Astrocyte of the spinal cord (primary cell): ENCODE results near the gene SOX5.

ENCODE experiments used
- DNase-seq: peaks from one replicate; pipeline ENCODE4 v3.0.0; 2011; ENCODE audit warnings: low read depth, low spot score
- H3K4me3 ChIP-seq: 2 replicates; pipeline ENCODE4 v1.5.1; 2011; ENCODE audit warnings: low read depth, mild to moderate bottlenecking, low read length, moderate library complexity
- CTCF ChIP-seq: IDR thresholded peaks from 2 replicates; pipeline ENCODE4 v1.5.1; 2012; ENCODE audit warnings: low read depth, mild to moderate bottlenecking, low read length, inconsistent platforms
- in situ Hi-C: cut with HindIII; loops from 2 replicates; pipeline ENCODE4 v1.10.0; 2017; ENCODE audit warnings: low sequenced_read_pairs

The SOX5 gene

GRCh38 chr12:23618718-23619117, 330.8 kb downstream of the SOX5 start:
- TF ChIP-seq CTCF, result no peak
- DNase-seq, result no peak
- in situ Hi-C loops, result no loop called here
- no peak overlapping the region for H3K4me3 ChIP-seq

GRCh38 chr12:23617749-23618148, 331.7 kb downstream of the SOX5 start:
- DNase-seq, result no peak
- in situ Hi-C loops, result no loop called here
- H3K4me3 ChIP-seq, result no peak overlapping the region
- TF ChIP-seq CTCF, result no peak

- no peak for TF ChIP-seq CTCF
- no peak for DNase-seq
- in situ Hi-C loops, result no loop called here
- H3K4me3 ChIP-seq, result no peak overlapping the region
Measured at GRCh38 chr12:23614280-23614679, 335.2 kb downstream of the SOX5 start.

- in situ Hi-C loops, result no loop called here
- H3K4me3 ChIP-seq, result no peak overlapping the region
- TF ChIP-seq CTCF, result no peak
- DNase-seq, result peak; percentile 17
Measured at GRCh38 chr12:23611320-23611719, 338.1 kb downstream of the SOX5 start.

- DNase-seq, result no peak
- TF ChIP-seq CTCF, result no peak
- no peak overlapping the region for H3K4me3 ChIP-seq
- in situ Hi-C loops, result no loop called here
Measured at GRCh38 chr12:23600919-23601318, 348.6 kb downstream of the SOX5 start.

GRCh38 chr12:23596568-23596967, 352.9 kb downstream of the SOX5 start:
- DNase-seq, result no peak
- in situ Hi-C loops, result no loop called here
- TF ChIP-seq CTCF, result no peak
- no peak overlapping the region for H3K4me3 ChIP-seq

- H3K4me3 ChIP-seq, result no peak overlapping the region
- no peak for TF ChIP-seq CTCF
- in situ Hi-C loops, result no loop called here
- DNase-seq, result no peak
Measured at GRCh38 chr12:23587833-23588559, 361.5 kb downstream of the SOX5 start.
